ENCODE results near the gene CCDC154.

The CCDC154 gene

GRCh38 chr16:1387331-1387730 is 57.0 kb downstream of the CCDC154 start:
- no peak for TF ChIP-seq CTCF (IDR thresholded peaks at IDR 0.05; ENCODE audit: low read depth, low read length, missing control alignments)
- DNase-seq (ENCODE audit: low read depth) = no peak
- H3K4me3 ChIP-seq (ENCODE audit: low read depth, low read length) = no peak overlapping the region

DNA sequence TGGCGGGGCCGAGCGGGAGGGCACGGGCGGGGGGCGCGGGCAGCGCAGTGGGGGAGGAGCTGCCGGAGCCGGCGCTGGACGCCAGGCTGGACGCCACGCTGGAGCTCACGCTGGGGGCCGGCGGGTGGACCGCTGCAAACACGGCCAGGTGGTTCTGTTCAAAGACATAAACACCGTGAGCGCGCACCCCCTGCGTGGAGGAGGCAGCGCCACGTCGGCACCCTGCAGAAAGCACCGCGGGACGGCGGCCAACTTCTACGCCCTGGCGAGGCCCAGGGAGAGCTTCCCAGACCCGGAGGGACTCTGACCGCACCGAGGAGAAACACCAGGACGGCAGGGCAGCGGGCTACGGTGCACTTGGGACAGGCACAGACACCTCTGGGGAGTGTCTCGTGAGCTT is 59.1 kb downstream of the CCDC154 start:
- no peak overlapping the region for H3K4me3 ChIP-seq (ENCODE audit: low read depth, low read length)
- no peak for TF ChIP-seq CTCF (IDR thresholded peaks at IDR 0.05; ENCODE audit: low read depth, low read length, missing control alignments)
- no peak for DNase-seq (ENCODE audit: low read depth)
